KBM-7 (cell line): ENCODE results near the gene BMP3.

ENCODE experiments used
- DNase-seq: peaks from one replicate; pipeline ENCODE4 v3.0.0-alpha.2; 2015
- in situ Hi-C: fragments of 300-500 bp; cut with MboI; formaldehyde crosslinking; loops from 2 replicates; pipeline ENCODE4 v1.14.3; 2020; ENCODE audit warnings: low sequenced_read_pairs, low pct_unique_long_range_greater_than_20kb, mixed read lengths

The BMP3 gene

GRCh38 chr4:81093720-81094401 is 63.4 kb downstream of the BMP3 start:
- in situ Hi-C loops = no loop called here
- DNase-seq = no peak

GRCh38 chr4:81095389-81095788 is 64.9 kb downstream of the BMP3 start:
- in situ Hi-C loops = no loop called here
- no peak for DNase-seq

- DNase-seq = no peak
- in situ Hi-C loops = no loop called here
These were observed 66.1 kb downstream of the BMP3 start for GRCh38 chr4:81096566-81096965.

GRCh38 chr4:81102107-81102506 is 71.6 kb downstream of the BMP3 start:
- in situ Hi-C loops = no loop called here
- DNase-seq = no peak

- no peak for DNase-seq
- in situ Hi-C loops = no loop called here
These were observed 75.6 kb downstream of the BMP3 start for GRCh38 chr4:81106150-81106549.
